Activated T-cell treated with anti-CD3 and anti-CD28 coated beads, Interleukin-2, amount 50 U/mL, for 48 hours (primary cell): Measurements from ENCODE around the gene PRSS3.
"Not testable (repeated sequence)": the region's sequence is repeated elsewhere in the genome, so short reads cannot be mapped to it uniquely, and the experiment has no call there.

Experiments
- DNase-seq, 2 experiments: peaks; one replicate each; pipeline ENCODE4 v3.0.0-alpha.2; 2020

The PRSS3 gene

GRCh38 chr9:33787839-33788238, 7.5 kb upstream of the PRSS3 start:
- no peak for DNase-seq

DNA sequence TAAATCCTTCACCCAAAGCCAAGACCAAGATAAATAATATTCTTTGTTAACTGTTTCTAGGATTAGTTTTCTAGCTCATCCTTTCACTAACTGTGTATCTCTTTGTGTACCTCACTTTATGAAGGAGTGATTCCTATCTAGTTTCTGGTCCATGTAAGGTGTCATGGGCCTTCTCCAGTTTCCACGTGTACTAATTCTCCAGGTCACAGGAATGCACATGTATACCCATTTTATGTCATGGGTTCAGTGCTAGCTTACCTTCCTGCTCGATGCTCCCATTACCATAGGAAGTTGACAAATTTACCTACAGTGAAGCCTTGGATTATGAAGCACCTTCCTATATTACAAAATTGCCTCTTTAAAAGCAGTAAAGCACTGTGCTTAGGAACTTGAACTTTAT, 5.9 kb upstream of the PRSS3 start:
- not testable (repeated sequence) for DNase-seq

DNA sequence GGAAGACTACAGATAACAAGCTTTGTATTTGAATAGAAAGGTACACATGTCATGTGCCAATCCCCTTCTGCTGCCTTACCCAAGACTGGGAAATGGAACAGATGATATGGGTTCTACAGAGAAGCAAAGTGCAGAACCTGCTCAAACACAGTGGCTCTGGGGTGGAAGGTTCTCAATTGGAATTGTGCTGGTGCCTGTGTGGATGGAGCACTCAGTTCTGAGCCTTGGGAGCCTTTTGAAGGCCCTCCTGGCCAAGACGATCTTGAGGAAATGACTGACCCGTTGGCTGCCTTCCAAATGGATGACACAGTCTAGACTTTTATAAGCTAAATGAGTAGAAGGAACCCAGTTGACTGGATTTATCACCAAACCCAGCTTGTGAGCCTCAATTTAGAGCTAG, 4.2 kb upstream of the PRSS3 start:
- DNase-seq, result no peak

- not testable (repeated sequence) for DNase-seq
Measured at GRCh38 chr9:33793496-33793895, 1.9 kb upstream of the PRSS3 start.

- no peak for DNase-seq
Measured at GRCh38 chr9:33794560-33794959, 801 bp upstream of the PRSS3 start.

GRCh38 chr9:33795819-33796218, 458 bp downstream of the PRSS3 start:
- no peak for DNase-seq

GRCh38 chr9:33796679-33797078, 1.3 kb downstream of the PRSS3 start:
- DNase-seq, result not testable (repeated sequence)

GRCh38 chr9:33797837-33798236, 2.5 kb downstream of the PRSS3 start:
- DNase-seq, result no peak

DNA sequence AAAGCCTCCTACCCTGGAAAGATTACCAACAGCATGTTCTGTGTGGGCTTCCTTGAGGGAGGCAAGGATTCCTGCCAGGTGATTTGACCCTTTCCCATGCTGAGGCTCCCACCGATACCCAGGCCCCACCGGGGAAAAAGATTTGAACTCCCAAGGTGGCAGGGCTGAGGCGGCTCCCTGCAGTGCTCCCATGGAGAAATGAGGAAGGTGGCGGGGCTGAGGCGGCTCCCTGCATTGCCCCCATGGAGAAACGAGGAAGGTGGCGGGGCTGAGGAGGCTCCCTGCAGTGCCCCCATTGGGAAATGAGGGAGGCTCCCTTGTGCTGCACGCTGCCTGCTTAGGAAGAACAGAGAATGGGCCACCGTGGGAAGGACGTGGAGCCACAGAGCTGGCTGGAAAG, 3.2 kb downstream of the PRSS3 start:
- no peak for DNase-seq

GRCh38 chr9:33799928-33800704, 4.8 kb downstream of the PRSS3 start:
- no peak for DNase-seq

- no peak for DNase-seq
Measured at GRCh38 chr9:33800886-33801285, 5.5 kb downstream of the PRSS3 start.

DNA sequence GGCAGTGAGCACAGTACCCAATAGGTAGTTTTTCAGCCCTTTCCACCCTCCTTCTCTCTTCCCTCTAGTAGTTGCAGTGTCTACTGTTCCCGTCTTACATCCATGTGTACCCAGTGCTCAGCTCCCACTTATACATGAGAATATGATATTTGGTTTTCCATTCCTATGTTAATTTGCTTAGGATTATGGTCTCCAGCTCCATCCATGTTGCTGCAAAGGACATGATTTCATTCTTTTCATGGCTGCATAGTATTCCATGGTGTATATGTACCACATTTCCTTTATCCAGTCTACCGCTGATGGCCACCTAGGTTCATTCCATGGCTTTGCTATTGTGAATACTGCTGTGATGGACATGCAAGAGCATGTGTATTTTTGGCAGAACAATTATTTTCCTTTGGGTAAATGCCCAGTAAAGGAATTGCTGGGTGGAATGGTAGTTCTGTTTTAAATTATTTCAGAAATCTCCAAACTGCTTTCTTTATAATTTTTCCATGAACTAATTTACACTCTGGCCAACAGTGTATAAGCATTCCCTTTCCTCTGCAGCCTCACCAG, 6.7 kb downstream of the PRSS3 start:
- not testable (repeated sequence) for DNase-seq

DNA sequence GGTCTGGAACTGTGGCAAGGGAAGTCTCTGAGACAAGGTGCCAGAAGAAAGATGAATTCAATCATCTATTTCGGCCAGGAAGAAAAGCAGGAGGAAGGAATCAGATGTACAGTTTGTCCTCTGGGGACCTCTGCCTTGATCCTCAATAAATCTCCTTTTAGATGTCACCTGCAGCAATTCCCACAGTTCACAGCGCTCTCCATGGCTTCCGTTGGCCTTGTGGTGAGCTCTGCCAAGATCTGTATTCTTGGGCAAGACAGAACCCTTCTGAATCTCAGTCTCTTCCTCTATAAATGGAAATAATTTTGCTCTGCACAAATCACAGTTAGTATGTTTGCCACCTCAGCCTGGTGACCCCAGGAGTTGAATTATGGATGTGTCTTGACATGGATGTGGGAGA, 8.8 kb downstream of the PRSS3 start:
- DNase-seq, result not testable (repeated sequence)

DNA sequence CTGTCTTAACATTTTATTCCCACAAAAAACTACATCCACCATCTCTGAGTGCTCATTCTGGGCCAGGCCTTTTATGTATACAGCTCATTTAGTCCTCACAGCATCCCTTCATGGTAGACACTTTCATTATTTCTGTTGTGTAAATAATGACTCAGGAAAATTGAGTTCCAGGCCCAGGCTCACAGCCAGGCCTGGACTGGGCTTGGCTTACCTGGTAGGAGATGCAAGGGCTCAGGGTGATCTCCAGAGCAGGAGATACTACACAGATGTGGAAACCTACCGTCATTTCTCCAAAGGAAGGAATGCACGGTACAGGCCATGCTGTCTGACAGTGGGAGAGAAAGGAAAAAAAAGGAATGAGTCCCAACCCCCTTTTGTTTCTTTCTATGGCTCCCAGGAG, 11.8 kb downstream of the PRSS3 start:
- DNase-seq, result not testable (repeated sequence)

GRCh38 chr9:33808979-33809322, 13.6 kb downstream of the PRSS3 start:
- not testable (repeated sequence) for DNase-seq

GRCh38 chr9:33809506-33809905, 14.1 kb downstream of the PRSS3 start:
- DNase-seq, result no peak

DNA sequence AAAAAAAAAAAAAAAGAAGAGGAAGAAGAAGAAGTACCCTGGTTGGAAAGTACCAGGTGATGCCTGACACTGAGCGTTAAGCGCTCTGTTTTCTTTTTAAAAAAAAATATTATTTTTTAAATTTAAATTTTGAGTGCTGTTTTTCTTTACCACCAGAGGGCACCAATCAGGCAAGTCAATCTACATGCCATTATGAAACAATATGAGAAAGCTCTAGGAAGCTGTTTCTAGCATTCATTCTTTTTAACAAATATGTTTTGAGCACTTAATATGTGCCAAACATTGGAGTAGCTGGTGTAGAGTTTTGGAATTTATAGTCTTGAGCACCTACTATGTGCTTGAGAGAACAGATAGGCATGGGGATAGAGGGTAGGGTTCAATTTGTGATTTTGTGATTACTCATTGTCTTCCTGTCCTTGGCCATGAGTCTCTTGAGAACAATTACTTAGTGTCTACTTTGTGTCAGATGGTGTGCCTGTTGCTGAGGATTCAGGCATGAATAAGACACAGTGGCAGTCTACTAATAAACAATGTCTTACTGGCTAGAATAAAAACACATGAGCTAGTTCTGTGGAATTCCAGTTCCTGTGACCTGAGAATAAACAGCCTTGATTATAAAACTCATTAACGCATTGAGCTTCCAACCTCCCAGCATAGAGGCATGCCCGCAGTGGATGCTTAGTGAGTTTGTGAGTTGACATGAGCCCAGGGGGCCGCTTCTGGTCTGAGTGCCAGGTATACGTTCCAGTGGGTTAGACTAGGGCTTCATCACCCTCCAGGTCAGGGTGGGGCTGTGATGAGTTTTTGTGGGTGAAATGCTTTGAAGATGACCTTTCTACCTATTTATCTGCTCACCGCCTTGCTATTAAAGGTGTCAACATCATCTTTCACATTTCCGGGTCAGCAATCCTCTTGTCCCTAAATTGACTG, 18.6 kb downstream of the PRSS3 start:
- DNase-seq, result no peak

DNA sequence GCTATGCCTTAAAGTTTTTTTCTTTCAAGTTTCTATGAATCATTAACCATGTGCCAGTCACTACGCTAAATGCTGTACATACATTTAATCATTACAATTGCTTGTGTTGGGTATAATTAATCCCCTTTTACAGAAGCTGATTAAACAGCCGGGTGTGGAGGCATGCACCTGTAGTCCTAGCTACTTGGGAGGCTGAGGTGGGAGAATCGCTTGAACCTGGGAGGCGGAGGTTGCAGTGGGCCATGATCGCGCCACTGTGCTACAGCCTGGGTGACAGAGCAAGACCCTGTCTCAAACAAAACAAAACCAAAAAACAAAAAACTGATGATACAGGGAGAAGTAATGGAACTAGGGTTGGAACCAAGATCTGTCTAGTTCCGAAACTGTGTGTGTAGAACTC, 20.4 kb downstream of the PRSS3 start:
- no peak for DNase-seq

DNA sequence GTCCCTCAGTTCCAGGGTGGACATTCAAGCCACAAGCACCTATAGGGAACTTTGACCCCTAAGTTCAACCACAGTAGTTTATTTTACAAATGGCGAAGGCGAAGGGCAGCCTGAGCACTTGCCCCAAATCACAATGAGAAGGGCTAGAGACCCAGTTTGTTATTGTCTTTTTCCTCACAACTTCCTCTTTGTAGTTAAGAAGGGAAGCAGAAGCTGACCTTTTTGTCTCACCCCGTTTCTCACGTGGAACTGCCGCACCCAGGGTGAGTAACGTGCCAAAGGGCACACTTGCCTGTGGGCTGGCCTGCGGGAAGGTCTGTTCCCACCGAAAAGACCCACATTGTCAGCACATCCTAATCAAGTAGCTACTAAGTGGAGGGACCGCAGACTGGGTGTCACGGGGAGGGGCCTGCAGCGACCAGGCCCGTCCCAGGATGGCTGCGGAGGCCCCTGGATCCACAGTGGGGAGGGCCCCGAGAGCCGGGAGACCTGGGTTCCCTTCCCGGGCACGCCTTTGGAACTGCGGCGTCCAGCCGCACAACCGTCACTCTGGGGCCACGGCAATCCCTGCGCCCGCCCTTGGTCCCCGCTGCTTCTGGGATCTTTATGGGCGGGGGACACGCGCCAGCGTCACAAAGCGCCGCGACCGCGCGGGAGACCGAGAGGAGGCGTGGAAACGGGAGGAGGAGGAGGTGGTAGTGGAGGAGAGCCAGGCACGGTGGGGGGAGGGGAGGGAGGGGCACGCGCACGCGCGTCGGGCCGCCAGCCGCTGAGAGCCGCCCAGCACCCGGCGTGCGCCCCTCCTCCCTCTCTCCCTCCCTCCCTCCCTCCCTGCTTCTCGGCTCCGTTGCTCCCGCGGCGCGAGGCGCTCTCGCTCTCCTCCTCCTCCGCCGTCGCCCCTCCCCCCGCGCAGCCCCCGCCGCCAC, 21.2 kb downstream of the PRSS3 start, which contains the start of gene UBE2R2:
Gene UBE2R2, plus strand, starts transcription at position 834 of the 926 bp plus-strand sequence. CDS start 598 bp downstream, outside the sequence.
- DNase-seq, result peak; percentile 93 to 95

GRCh38 chr9:33817327-33818166, 22.2 kb downstream of the PRSS3 start:
- peak; percentile 72 to 76 for DNase-seq

- DNase-seq, result peak in 1 of 2 experiments; percentile 28
Measured at GRCh38 chr9:33818167-33818846, 22.9 kb downstream of the PRSS3 start.
